HG03342 (cell line): ENCODE data around the gene PODXL.

ENCODE experiments used
- ATAC-seq: cut with Tn5 transposase; IDR thresholded peaks from one replicate; pipeline ENCODE4 v1.9.1; 2021; ENCODE audit warnings: mild to moderate bottlenecking, moderate library complexity; ENCODE audit not compliant: unreplicated experiment

Gene PODXL

DNA sequence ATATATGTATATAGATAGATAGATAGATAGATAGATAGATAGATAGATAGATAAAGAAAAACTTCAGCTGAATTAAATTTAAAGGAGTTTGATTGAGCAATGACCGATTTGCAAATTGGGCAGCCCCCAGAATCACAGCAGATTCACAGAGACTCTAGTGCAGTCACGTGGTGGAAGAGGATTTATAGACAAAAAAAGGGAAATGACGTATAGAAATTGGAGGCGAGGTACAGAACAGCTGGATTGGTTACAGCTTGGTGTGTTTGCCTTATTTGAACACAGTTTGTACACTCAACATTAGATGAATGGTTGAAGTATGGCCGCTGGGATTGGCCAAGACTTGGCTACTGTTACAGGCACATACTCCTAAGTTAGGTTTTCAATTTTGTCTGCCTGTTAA lies 8.2 kb upstream of the PODXL start:
- no peak for ATAC-seq

DNA sequence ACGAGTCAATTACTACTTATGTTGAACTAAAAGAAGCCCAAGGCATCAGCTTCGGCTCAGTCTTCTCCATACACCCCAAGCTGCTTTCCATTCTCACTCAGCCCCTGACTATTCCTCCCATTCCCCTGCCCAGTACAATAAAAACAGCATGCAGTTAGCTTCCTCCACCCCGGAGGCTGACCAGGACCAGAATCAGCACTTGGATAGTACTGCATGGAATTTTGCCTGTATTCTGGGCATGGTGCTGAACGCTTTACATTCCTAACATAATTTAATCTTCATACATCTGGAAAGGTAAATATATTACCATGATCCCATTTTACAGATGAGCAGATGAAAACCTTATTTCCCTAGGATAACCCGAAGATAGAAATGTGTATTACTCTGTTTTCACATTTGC lies 7.5 kb upstream of the PODXL start:
- no peak for ATAC-seq

DNA sequence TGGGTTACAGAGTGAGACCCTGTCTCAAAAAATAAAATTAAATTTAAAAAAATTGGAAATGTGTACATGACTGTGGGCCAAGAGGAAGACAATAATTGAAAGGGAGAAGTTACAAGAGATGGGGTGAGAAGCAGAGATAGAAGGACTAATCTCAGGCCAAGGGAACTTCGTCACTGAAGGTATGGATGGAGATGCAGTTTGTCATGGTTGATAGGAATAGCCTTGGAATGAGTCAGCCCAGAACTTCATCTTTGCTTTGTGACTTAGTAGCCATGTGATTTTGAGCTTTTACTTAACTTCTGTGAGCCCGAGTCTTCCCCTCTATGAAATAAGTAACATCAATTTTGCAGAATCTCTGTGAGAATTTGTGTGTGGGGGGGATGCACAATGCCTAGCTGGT lies 6.5 kb upstream of the PODXL start:
- ATAC-seq, result no peak

DNA sequence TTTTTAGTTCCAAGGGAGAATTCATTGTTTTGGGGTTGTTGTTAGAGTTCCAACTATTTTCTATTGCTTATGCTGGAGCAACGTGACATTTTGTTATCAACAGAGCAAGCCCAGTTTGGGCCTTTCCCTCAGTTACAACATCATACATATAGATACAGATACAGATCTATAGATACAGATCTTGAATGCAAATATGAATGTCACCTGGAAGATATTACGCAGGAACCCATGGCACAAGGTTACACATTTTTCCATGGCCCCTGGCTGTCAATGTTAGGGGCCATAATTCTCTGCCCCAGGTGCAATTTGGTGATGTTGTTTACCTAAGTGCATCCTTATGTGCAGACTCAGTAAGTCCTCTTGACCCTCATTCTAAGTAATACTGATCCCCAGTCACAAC lies 3.6 kb upstream of the PODXL start:
- no peak for ATAC-seq

DNA sequence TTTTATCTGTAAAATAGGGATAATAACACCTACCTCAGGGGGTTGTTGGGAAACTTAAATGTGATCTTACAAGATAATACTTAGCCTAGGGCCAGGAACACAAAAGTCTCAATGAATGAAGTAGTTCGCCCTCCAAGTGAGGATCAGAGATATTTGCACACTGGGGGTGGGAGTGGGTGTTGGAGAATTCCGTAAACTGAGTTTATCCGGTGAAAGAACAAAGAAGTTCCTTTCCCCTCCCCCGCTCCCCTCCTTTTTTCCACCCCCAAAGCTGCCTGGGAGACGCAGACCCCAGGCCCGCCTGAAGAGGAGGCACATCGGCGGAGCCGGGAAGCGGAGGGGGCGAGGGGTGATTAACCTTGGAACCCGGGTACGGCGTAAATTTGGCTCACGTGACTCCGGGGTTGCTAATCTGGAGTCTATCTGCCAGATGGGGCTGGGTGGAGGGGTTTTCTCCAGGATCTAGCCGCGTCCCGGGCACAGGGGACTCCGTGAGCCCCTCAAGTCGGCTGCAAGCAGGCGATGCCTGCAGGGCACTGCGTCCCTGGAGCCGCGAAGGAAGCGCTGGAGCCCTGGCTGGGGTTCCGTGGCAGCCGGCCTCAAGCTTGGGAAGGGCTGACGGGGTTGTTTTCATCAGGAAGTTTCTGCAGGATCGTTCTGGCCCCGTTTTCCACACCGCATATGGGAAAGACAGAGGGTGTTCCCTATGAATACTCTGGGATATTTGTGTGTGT lies 1.4 kb upstream of the PODXL start:
- ATAC-seq, result no peak

DNA sequence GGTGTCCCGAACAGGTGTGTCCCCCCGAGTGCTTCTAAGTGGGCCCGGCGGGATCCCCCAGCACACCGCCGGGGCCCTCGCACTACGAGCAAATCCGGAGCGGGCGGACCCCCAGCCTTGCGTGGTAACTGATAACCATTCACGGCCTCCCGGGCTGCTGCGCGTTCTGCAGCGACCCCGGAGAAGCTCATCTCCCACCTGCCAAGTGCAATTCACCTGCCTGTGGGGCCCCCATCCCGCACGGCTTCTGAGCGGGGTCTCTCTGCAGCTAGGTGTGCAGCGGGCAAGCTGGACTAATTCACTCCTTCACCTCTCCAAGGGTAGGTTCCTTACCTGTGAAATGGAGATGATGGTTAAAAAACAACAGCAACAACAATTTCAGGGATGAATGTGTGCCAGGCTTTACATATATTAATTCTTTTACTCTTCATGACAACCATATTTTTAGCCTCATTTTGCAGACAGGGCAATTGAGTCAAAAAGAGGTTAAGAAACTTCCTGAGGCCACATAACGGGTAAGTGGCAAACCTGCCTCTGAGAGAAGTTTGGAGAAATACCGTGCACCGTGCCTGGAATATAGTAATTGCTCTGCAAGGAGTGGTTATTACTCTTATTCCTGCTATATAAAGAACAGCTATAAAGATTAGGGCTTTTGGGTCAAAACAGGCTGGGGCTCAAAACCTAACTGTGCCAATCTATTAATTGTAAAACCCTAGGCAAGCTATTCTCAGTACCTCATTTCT lies 652 bp upstream of the PODXL start:
- ATAC-seq, result peak; percentile 3

DNA sequence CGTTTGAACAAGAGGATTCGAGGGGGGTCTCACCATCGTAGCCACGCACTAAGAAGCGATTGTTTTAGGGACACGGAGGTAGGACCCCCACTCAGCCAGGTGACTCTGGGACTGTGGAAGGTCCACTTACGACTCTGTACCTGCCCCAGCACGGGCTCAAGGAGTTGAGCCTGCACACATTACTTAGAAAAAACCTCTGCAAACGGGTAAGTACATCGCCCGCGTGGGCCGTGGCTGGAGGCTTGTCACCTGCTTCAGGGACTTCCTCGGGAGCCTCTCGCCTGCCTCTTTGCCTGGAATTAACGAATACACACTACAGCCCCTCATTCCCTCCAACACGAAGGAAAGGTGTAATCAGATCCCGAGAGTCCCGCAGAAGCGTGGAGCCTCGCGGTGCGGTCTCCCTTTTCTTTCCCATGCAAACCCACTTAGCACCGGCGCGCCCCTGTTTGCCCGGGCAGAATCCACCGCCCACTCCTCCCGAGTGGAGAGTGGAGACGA lies 826 bp downstream of the PODXL start:
- ATAC-seq, result no peak

DNA sequence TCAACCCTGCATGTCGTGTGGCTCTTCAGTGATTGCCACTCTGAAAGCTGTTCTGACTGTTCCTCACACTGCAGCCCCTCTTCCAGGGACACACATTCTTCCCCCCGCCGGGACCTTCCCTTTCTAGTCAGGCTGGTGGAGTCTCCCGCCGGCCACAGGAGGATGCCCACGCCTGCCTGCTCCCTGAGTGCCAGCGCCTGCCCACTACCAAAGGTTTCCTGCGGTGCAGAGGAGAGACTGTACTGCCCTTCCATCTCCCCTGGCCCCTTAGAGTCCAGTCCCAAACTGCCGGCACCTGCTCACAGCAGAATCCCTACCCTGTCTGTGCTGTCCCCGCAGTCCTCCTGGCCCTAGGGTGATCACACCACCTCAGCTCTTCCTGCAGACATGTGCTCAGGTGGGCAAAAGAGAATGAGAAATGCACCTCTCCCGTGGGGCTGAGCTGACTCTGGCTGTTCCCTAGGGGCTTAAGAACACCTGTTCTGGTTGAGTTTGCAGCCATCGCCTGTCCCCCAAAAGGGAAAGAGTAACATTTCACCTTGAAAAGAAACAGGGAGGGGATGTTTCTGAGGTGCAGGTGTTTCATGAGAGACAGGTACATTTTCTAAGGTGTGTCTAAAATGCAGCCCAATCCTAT lies 1.4 kb downstream of the PODXL start:
- ATAC-seq, result no peak

DNA sequence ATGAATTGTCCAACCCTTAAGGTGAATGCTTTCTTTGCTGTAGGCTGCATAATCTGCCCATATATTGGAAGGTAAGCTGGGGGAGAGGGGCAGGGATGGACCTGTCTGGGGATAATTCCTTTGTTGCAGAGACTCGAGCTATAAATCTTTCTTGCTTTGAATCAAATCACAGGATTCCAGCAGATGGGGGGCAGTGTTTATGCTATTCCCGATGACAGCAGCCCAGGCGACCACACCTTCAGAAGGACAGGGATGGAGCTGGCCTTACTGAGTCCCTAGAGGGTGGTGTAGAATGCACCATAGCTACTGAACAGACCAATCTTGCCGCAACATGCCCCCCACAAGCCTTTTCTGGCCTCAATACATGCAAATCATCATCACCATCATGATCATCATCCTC lies 2.5 kb downstream of the PODXL start:
- no peak for ATAC-seq

DNA sequence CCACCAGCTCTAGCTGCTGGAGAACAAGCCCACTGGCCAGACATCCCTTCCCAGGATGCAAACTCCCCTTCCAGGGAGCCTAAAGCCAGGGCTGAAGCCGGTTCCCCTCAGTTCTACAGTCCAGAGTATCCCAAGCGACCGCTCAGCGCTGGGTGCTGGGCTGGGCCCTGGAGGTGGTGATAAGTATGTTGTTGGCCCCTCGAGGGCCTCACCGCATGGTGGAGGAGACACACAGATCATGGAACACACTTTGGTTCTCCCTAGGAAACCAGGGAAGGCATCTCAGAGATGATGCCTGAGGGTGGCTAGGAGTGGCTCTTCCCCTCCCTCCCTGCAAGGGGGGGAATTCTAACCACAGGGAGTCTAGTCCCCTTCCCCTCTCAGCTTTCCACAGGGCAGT lies 4.4 kb downstream of the PODXL start:
- ATAC-seq, result no peak

DNA sequence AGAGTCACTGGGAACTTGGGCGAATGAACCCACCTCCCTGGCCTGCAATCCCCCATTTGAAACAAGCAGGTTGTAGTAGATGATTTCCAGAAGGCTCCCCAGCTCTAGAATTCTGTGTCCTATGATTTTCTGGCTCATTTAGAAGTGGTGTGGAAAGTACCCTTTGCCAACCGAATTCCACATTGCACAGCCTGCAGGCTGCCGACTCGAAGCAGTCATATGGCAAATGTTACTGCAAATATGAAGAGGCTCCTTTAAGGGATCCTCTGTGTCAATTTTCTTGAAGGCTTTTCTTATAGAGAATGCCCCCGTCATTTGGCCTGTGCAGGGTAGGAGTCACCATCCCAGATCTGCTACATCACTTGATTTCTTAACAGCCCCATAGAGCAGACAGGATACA lies 5.6 kb downstream of the PODXL start:
- ATAC-seq, result no peak

DNA sequence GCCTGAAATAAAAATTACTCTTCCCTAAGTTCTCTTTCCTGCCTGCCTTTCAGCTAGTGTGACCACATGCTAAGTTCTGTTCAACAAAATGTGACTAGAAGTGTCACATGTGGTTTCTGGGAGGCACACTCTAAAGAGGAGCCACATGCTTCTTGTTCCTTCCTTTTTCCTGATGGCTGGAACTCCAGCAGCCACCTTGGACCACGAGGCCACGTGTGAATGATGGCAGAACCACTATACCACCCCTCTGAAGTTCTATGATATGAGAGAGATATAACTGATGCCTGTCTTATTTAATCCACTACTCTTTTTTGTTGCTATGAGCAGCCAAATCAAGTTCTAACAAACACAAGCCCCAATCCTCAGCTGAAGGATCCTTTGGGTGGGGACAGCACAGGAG lies 8.1 kb downstream of the PODXL start:
- no peak for ATAC-seq

DNA sequence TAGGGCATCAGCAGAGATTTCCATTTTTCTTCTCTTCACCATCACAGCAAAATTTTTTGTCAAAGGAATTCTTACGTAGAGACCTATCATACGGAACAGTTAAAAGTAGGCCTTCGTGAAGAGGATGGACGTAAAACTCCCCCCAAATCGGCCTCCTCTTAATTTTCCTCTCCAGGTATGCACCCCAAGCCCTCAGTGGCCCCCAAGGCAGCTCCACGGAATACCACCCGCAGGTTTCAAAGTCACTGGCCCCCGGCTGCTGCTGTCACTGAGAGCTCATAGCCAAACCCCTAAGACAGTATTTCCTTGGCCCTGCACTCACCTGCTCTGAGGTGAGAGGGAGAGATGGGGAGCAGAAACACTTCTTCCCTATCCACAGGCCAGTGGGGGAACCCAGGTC lies 8.8 kb downstream of the PODXL start:
- ATAC-seq, result no peak

DNA sequence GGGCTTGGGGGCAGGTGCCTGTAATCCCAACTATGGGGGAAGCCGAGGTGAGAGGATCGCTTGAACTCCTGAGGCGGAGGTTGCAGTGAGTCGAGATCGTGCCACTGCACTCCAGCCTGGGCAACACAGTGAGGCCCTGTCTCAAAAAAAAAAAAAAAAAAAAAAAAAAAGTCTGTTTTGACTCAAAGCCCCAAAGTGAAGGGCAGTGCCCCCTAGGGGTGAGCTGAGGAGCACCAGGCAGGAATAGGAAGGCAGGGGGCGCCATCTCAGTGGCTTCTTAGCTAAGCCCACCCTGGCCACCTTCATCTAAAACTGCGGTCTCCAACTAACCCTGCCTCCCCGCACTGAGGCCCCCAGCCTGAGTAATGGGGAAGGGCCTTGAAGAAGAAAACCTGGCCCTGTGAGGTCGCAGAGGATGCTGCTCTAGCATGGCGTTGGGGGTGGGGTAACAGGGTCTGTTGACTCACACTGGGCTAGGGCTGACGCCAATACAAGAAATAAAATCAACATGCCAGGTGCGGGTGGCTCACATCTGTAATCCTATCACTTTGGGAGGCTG lies 9.8 kb downstream of the PODXL start:
- ATAC-seq, result no peak

DNA sequence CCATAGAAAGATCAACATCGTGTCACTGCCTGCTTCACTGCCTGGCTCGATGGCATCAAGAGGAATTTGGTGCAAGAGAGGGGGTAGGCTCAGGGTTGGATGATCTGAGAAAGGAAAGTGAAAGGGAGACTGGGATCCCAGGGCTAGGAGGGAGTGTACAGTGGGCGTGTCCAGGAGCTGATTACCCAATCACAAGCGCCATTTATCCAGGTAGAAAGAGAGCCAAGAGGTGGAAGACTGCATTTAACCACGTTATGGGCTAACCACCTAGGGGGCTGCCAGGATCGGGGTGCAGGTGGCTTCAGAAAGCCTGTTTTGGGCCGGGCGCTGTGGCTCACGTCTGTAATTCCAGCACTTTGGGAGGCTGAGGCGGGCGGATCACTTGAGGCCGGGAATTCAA lies 10.3 kb downstream of the PODXL start:
- ATAC-seq, result no peak

DNA sequence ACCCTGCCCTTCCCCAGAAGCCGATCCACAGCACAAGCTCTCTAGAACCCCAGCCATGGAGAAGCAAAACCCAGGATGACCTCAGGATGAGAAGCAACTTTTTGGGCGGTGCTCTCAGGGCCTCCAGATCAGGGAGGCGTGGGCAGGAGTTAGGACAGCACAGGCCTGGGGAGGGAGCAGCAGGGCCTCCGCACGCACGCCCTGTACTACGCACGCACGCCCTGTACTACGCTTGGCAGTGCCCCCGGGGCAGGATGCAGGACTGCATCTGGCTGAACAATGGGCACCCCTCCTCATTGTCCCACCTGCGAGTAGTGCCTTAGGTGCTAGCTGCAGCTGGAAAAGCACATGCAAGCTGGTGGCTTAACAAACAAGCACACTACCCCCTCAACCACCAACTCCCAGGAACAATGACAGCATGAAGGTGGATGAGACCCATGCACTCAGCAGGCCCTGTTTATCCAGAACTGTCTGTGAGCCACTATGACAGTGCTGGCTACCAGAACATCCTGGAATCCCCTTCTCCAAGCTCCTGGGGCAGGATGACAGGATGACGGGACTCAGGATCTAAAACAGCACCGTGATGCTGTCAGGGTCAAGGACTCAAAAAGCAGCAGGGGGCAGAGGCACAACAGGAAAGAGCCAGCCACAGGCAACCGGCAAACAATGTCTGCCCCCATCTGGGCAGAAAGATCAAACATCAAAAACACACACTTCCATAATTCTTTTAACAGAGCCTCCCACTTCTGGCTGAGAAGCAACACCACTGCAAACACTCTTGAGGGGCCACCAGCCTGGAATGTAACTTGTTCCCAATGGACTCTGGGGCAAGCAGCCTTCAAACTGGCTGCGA lies 11.8 kb downstream of the PODXL start:
- no peak for ATAC-seq

DNA sequence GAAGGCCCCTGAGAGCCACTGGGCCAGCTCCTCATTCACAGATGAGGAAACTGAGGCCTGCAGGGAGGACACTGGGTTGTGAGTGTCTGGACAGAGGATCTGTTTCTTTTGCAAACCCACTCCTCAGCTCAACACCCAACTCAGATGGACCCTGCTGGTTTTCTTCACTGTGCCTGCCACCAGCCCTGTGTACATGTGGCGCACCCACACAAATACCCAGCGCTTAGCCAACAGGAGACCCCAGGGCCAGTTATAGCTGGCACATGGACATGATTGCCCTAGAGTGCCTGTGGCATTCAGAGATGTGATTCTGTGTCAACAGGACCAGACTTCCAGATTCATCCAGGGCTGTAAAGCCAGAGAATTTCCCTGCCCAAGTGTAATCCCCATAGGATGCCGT lies 12.4 kb downstream of the PODXL start:
- no peak for ATAC-seq

DNA sequence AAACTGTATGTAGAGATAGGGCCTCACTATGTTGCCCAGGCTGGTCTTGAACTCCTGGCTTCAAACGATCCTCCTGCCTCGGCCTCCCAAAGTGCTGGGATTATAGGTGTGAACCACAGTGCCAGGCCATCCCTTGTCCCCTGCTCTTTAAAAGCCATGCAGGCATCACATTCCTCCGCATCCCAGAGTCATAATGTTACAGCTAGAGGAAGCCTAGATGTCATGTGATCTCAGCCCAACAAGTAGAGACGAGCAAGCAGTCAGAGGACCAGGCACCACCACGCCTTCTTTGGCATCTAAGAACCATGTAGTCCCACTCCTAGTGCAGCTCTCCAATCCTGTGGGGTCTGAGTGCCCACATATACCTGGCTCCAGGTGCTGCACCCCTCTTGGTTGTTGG lies 13.1 kb downstream of the PODXL start:
- no peak for ATAC-seq

DNA sequence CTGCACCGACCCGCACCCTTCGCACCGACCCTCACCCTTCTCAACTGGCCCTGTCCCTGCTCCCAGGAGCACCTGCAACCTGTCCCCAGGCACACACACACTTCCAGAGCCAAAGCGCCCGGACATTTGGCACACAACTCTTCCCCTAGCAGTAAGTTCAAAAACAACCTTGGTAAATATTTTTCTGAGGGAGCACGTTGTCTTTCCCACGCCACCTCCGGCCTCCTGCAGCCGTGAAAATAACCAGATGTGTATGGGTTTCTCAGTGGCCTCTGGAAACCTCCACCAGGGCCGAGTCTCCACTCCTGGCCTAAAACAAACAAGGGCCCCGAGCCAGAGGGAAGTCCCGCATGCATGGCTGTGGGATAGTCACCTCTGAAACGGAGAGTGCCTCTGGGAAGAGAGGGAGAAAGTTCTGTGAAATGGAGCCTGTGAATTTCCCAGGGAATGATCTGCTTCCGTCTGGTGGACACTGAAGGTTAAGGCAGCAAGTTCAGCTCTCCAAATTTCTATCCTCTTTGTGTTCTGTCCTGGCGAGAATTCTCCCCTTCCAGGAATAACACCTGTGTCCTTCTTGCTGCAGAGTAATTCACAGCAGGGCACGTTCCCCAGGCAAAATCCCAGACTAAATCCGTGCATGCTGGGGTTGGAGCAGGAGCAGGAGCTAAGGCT lies 15.8 kb downstream of the PODXL start:
- no peak for ATAC-seq

DNA sequence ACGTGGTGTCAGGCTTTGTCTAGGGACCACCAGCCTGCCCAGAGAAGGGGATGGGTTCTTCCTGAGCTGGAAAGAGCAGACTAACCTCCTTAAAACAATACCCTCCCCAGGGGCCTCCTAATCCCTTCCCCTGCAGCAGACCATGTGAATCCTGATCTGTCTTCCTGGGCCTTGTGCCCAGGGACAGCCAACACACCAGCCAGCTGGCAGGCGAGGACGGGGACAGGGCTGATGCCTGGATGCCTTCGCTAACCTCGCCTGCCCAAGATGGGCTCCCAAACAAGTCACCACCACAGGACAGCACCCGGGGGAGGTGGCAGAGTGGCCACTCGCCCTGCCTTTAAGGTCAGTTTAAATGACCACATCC lies 17.6 kb downstream of the PODXL start:
- no peak for ATAC-seq
